GM18502 (cell line): ENCODE results near the gene MB21D2.

Source experiments
- ATAC-seq: cut with Tn5 transposase; IDR thresholded peaks from one replicate; pipeline ENCODE4 v1.9.1; 2021; ENCODE audit warnings: mild to moderate bottlenecking; ENCODE audit not compliant: unreplicated experiment, poor library complexity

Gene MB21D2

DNA sequence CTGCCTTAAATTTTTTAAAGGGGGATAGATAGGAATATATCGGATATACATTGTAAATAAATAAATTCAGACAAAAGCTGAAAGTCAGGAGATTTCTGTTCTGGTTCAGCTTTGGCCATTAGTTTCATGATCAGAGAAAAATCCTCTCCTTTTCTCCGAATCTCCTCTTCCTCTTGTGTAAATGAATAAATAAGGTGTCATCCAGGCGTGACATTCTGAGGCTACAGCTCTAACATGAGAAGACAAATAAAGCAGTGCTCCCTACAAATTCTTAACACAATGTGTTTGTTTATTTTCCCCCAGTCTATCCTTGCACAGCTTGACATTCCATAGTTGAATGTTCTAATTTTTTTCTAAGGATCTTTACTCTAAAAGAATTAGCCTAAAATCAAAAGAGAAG is 9.4 kb upstream of the MB21D2 start:
- ATAC-seq: no peak

DNA sequence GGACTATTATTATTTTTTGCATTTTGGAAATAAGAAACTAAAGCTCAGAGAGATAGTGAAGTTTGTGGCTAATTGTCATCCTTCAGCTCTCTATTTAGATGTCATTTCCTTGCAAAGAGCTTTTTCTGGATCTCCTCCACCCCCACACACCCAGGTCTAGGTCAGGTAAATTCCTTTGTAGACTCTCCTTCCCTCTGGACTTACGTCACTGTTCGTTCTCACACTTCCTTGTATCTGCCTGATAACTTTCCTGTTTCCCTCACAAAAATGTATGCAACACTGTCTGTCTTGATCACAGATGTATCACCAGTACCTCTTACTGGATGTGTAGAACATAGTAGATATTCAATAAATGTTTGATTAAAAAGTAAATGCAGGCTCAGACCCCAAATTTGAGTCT is 6.1 kb upstream of the MB21D2 start:
- no peak for ATAC-seq

DNA sequence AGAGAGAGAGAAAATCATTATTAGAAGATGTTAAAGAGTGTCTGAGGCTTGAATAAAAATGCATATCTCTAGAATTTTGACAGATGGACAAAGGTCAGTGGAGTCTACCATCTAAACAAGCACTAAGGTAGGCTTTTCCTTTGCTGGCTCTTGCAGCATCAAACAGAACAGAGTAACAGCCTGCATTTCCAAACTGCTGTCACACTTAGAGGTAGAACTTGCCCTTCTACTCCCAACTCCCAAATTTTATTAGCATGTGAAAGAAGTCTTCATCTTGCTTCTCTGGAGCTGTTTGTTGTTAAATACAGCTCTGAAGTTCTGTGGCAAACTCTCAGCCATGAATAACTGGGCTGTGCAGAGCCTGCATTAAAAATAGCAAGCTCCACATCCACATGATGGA is 4.1 kb upstream of the MB21D2 start:
- ATAC-seq: no peak

DNA sequence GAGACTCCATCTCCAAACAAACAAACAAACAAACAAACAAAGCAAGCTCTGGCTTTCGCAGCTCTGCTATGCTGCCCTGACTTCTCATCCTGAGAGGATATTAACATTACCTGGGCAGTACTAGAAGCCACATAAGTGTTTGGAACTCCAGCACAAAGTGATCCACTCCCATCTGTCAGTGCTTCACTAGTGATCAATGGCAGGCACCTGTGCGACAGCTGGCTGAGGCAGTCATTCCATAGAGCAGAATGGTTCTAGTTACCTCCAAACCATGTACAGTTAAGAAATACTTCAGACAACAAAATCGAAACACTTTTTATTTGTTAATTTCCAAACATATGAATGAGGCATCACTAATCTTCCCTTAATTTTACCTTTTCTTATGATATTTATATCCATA is 2.8 kb upstream of the MB21D2 start:
- ATAC-seq: no peak

DNA sequence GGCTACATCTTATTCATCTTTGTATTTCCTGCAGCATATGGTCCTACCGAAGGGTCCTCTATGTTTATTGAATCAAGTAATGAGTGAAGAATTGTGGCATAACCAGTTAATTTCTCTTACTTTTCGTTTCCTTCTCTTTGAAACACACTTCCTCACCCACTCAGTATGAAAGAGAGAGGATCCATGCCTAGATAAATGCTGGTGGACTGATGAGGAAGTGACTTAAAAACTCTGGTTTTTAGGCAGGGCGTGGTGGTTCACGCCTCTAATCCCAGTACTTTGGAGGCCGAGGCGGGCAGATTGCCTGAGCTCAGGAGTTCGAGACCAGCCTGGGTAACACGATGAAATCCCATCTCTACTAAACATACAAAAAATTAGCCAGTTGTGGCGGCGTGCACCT is 2.2 kb upstream of the MB21D2 start:
- no peak for ATAC-seq

DNA sequence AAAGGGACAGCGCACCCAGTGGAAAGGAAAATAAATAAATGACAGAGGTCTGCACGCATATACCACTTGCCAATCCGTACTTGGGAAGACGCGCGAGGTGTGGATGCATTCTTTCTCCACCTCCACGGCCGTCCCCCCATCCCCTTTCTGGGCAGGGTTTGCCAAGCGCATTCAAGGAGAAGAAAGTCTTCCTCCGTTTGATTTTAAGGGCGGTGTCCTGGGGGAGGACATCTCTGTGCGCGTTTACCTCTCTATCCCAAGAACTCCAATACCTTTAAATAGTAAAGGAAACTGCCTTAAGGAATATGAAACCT is 576 bp upstream of the MB21D2 start:
- ATAC-seq: no peak

DNA sequence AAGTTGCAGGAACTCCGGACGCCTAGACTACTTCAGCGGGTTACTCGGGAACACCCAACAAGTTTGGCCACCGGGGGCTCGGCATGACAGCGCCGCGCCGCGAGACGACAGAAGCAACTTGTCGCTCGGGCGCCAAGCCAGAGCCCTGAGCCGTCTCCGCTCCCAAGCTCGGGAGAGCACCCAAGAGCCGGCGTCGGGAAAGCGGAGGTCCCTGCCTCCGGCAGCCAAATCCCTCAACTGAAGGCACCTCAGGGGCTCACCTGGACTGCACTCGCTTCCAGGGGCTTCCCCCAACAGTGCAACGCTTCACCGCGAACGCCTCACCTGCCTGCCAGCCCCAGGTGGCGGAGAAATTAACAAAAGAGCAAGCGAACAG is 640 bp downstream of the MB21D2 start:
- peak; percentile 40 for ATAC-seq

DNA sequence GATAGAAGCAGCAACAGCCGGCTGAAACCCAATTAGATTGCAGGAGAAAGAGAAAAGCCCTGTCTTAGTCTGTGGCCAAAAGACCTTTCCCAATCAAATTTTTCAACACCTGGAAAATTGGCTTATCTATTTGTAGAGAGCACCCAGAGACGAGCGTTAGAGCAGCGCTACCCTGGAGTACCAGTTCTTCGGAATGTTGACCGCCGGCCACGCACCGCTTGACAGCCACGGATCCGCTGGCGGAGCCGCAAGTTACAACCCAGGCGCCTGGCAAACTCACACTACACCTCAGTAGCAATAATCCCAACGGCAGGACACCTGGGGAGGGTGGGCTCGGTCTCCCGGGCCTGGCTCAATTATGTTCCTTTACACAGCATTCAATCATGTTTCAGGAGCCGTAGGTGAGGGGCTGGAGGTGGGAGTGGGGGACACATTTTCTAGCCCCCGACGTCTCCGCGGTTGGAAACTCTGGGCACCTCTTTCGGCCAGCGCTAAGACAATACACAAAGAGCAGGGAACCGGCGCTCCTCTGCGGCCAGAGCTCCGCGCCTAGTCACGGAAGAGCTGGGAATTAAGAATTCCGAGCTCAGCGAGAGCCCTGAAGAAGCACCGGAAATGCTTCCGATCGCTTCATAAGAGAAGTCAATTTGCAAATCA is 1.2 kb downstream of the MB21D2 start:
- peak; percentile 4 for ATAC-seq

DNA sequence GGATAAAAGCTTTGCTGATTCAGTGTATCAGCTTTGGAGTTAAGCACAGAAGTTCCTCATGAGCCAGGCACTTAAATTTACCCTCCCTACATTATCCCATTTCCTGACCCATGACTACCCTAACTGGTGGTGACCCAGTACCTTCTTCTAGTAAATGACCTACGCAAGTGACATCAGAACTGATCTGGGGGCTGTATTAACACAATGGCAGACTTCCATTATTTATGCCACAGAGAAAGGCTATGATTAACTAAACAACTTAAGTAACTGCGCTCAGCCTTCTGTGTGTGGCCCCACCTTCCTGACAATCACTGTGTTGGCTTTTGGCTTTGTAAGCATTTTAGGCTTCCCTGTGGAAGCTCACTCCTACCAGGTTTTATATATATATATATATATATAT is 1.9 kb downstream of the MB21D2 start:
- no peak for ATAC-seq

DNA sequence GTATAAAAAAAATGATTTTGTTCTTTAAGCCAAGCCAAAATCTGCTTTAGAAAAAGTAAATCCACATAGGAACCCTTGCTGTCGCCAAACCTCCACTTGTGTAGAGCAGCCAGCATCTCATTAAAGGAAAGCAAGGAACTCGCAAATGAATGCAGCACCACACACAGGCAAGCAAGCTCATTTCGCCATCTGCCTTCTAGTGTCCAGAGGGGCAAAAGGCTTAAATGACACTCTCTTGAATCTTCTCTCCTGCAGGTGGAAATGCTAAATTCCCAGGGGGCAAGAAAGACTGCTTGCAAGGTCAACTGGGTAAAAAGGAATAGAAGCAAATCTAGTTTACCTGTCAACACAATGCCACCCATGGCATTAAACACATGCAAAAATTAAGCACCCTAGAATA is 2.4 kb downstream of the MB21D2 start:
- no peak for ATAC-seq

DNA sequence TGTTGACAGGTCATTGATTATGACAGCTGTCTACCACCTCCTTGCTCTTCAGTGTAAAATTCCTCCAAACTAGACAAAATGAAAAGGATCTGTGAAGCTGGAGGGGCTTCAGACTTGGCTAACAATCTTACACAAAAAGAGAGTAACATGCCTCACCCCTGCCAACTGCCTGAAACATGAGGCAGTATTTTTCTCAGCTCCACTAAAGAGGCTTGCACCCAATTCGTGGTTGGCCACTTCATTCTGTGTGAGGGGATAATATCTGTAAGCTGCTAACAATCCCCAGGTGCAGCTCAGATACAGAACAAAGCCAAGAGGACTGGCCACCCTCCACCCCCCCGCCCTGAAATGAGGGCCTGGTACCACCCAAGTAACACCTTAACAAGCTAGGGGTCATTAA is 2.8 kb downstream of the MB21D2 start:
- ATAC-seq: no peak

DNA sequence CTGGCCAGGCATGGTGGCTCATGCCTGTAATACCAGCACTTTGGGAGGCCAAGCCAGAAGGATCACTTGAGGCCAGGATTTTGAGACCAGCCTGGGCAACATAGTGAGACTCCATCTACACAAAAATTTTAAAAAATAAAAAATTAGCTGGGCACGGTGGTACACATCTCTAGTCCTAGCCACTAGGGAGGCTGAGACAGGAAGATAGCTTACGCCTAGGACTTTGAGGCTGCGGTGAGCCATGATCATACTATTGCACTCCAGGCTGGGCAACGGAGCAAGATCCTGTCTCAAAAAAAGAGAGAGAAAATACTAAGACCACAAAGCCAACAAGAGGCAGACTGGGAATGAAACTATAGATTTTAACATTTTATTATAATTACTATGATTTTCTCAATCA is 4.1 kb downstream of the MB21D2 start:
- ATAC-seq: no peak

DNA sequence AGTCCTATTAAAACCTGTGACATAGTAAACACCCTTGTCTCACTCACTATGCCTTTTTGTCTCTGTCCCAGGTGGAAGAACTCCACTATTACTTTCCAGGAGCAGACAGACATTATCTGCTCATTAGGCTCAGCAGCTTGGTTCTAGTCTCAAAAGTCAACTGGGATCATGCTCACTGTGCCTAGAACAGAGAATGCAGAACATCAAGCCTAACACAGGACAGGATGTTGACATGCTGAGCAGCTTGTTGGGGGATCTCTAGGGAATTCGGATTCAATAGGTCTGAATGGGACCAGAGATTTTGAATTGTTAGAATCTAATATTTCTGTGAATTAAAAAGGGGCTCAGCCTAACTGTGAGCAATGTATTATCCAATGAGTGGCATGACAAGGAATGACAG is 6.4 kb downstream of the MB21D2 start:
- ATAC-seq: no peak

DNA sequence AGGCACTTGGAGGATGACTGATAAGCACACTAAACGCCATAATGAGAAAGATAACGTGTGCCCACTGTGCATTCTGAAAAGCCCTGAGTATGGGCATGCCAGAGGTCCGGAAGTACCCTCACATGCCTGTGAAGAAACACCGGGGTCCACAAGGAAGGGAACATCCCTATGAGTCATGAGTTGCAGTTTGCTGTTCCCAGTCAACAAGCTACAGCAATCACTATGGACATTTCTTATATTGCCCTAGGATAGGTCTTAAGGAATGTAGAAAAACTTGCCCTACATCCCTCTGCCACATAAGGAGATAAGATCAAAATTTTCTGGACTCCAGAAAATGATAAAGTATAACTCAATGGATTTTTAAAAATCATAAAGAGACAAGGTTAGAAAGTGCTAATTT is 9.9 kb downstream of the MB21D2 start:
- ATAC-seq: no peak

DNA sequence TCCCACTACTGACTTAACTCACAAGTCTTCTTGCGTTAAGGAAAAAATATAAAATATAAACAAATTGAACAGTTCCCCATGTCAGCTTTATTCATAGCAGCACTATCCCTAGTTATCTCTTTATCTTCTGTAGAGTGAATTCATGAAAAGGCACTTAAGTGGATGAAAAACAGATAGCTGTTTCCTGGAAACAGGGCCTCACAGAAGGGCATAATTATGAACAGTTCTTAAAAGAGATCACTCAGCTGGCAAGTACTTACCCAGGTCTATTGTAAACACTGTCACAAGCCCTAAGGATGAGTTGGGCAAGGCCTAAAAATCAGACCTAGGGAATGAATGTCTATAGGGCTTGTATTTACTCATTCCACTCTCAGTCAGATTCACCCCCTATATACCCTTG is 10.7 kb downstream of the MB21D2 start:
- ATAC-seq: no peak

DNA sequence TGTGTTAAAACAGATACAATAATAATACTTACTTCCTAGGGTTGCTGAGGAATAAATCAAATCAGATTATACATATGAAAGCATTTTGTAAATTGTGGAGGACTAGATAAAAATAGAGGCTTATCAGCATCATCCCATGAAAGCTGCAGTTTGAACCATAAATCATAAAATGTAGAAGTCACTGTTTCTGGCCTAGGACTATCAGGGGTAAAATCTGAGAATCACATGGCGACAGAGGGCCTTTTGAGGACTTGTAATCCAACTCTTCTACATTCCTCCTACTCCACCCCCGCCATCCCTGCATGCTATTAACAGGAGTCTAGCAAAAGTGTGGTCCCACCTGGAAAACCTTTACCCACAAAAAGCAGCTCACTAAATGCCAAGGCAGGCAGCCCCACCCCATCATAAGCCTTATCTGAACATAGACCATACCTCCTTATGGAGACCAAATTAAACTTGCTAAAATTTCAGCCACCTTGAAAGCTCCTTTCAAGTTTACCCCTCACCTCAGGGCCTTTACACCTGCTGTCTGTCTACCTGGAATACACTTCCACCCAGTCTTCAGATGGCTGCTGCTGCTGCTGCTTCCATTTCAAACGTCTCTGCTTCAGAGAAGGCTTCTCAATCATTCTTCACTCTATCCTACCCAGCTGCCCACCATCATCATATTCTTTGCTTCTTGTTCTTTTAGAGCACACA is 11.5 kb downstream of the MB21D2 start:
- no peak for ATAC-seq

DNA sequence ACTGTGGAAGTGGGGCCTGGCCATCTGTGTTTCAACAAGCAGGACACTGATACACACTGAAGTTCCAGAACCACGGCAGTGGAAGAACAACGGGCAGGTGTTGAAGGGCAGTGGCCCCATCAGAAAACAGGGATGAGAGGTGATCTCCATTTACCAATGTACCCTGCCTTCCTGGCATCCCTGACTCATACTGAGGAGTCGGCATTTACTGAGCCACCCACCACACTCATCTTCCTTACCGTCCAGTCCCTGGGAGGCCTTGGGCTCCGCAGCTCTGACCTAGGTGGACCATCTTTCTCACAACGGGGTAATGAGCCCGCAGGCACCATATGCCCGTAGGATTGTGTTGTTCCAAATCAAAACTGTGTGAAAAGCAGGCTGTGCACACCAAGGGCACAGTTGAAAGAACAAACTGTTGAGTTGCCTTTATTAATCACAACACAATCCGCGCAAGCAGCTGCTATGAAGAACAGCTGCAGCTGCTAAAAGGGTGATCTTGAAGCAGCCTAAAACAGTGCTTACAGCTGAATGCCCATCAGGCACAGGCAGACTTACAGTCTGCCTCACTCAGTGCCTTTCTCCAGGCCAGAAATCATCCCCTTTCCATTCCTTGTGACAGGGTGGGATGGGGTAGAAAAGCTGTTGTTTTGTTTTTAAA is 12.9 kb downstream of the MB21D2 start:
- no peak for ATAC-seq

DNA sequence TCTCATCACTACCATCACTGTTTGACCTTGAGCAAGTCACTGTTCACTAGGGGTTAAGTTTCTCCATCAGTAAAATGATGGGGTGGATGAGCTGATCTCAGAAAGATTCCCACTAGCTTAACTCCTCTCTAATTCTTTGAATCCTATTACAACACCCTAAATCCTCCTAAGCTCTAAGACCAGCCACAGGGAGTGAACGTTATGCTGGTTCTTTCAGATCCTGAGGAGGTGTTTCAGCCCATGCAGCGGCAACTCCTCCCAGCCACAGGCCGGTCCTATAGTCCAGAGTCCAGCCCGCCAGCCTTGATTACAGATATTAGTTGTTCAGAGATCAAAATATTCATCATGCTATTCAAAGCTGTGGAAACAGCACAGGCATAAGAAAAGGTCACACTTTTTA is 15.1 kb downstream of the MB21D2 start:
- ATAC-seq: no peak

DNA sequence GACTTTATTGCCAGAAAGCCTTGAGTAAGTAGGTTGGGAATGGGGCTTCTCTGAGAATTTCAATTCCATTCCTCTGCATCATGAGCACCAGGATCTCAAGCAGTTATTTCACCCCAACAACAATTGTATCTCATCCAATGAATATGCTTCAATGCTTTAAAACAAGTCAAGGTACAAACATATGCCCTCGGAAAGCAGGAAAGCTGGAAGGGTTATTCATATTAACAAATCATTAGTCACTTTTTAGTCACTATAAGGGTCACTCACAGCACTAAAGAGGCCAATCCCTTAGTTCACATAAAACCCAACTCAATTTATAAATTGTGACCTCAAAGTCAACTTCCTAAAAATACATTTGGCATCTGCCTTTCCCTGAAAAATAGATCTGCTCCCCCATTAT is 16.2 kb downstream of the MB21D2 start:
- no peak for ATAC-seq

DNA sequence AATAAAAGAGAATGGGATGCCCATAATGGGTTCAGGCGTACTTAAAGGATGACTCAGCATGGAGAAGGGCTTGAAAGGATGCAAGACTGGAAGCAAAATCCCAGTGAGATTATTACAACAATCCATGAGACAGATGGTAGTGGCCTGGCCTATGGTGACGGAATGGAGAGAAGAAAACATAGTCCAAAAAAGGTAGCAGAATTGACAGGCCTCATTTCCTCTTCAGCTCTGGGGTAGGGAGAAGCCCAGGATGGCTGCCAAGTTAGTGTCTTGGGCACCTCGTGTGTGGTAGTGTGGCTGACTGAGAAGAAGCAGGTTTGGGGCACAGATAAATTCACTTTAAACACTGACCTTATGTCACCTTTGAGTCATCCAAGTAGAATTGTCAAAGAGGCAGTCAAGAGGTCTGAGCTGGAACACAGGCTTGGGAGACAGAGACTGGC is 18.1 kb downstream of the MB21D2 start:
- ATAC-seq: no peak

DNA sequence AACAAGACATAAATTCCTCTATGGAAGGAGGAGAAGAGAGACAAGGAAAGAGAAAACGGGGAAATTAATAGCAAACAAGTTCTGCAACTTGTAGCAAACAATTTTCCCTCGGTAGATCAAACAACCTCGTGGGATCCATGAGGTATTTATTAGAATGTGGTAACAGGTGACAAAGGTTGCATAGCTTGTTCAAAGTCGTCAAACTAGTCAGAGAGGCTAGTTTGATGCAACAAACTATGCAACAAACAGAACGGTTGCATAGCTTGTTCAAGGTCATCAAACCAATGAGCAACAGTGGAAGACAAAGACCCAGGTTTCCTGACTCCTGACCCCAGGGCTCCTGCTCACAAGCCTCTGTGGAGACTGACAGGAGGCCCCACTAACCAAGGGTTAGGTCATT is 20.7 kb downstream of the MB21D2 start:
- ATAC-seq: no peak

DNA sequence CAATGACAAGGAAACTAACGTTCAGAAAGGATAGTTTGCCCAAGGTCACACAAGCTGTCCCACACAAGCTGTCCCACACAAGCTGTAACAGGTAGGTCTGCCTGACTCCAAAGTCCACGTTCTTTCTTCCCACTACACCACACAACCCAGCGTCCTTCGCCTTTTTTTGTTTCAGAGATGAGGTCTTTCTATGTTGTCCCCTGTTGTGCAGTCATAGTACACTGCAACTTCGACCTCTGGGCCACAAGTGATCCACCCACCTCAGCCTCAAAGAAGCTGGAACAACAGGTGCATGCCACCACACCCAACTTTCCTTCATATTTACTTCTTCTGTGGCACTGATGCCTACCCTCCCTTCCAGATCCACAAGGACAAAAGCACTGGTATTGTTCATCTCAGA is 21.4 kb downstream of the MB21D2 start:
- ATAC-seq: no peak
